Glutamatergic neuron (in vitro differentiated cells): Measurements from ENCODE around the gene COL24A1. TPM values are rescaled to one million over a fixed set of nuclear protein-coding genes. Genes with fewer than 3 reads are reported as not detected.

ENCODE experiments used
- DNase-seq: peaks from one replicate; pipeline ENCODE4 v3.0.0; 2022
- H3K27ac Mint-ChIP-seq: one replicate; pipeline ENCODE4 v1.8.0; 2020; ENCODE audit warnings: mild to moderate bottlenecking, mixed read lengths, inconsistent platforms; ENCODE audit not compliant: unreplicated experiment
- H3K27me3 Mint-ChIP-seq: one replicate; pipeline ENCODE4 v1.8.0; 2020; ENCODE audit warnings: mild to moderate bottlenecking, moderate library complexity, mixed read lengths, inconsistent platforms; ENCODE audit not compliant: unreplicated experiment
- H3K36me3 Mint-ChIP-seq: one replicate; pipeline ENCODE4 v1.8.0; 2020; ENCODE audit warnings: mild to moderate bottlenecking, mixed read lengths, inconsistent platforms; ENCODE audit not compliant: unreplicated experiment
- H3K4me1 Mint-ChIP-seq: one replicate; pipeline ENCODE4 v1.8.0; 2020; ENCODE audit warnings: mild to moderate bottlenecking, low read depth, mixed read lengths, inconsistent platforms; ENCODE audit not compliant: unreplicated experiment
- H3K4me3 Mint-ChIP-seq: one replicate; pipeline ENCODE4 v1.8.0; 2020; ENCODE audit warnings: mild to moderate bottlenecking, mixed read lengths, inconsistent platforms; ENCODE audit not compliant: unreplicated experiment
- H3K9me3 Mint-ChIP-seq: one replicate; pipeline ENCODE4 v1.8.0; 2020; ENCODE audit warnings: mild to moderate bottlenecking, moderate library complexity, mixed read lengths, inconsistent platforms; ENCODE audit not compliant: unreplicated experiment
- CTCF ChIP-seq: fragments of 200-600 bp; sonication (generic); IDR thresholded peaks from one replicate; pipeline ENCODE4 v1.5.0; 2021; ENCODE audit not compliant: partially characterized antibody, unreplicated experiment
- total RNA-seq: library from RNA; stranded (reverse); fragmentation: NEBNext Ultra II Directional; extraction: Animal tissue kit (Norgen Biotek cat#: 25700); gene quantifications from one replicate; pipeline ENCODE4 v1.2.1, GENCODE V29; 2021; ENCODE audit not compliant: unreplicated experiment

Gene COL24A1
- total RNA-seq, 1 donor from 2014 or later = 0.15 TPM

GRCh38 chr1:85892366-85892765 lies 264.2 kb downstream of the COL24A1 start:
- no peak for DNase-seq
- no peak overlapping the region for H3K27ac Mint-ChIP-seq
- H3K27me3 Mint-ChIP-seq = peaks cover 1% of the 10 kb centered on the region
- H3K9me3 Mint-ChIP-seq = no peaks in the 10 kb centered on the region
- no peak for TF ChIP-seq CTCF
- H3K36me3 Mint-ChIP-seq = no peaks in the 10 kb centered on the region
- H3K4me3 Mint-ChIP-seq = no peak overlapping the region
- peaks cover 5% of the 10 kb centered on the region for H3K4me1 Mint-ChIP-seq

GRCh38 chr1:85889870-85890269 lies 266.7 kb downstream of the COL24A1 start:
- no peak for TF ChIP-seq CTCF
- Mint-ChIP-seq H3K27ac (no peak overlapping the region), H3K36me3 (no peaks in the 10 kb centered on the region), H3K4me1 (no peaks in the 10 kb centered on the region), H3K4me3 (no peak overlapping the region), H3K27me3 (no peaks in the 10 kb centered on the region), H3K9me3 (no peaks in the 10 kb centered on the region)
- no peak for DNase-seq

GRCh38 chr1:85888921-85889320 lies 267.7 kb downstream of the COL24A1 start:
- H3K9me3 Mint-ChIP-seq = no peaks in the 10 kb centered on the region
- TF ChIP-seq CTCF = no peak
- no peaks in the 10 kb centered on the region for H3K27me3 Mint-ChIP-seq
- H3K4me3 Mint-ChIP-seq = no peak overlapping the region
- no peaks in the 10 kb centered on the region for H3K36me3 Mint-ChIP-seq
- H3K4me1 Mint-ChIP-seq = no peaks in the 10 kb centered on the region
- H3K27ac Mint-ChIP-seq = no peak overlapping the region
- no peak for DNase-seq

GRCh38 chr1:85884372-85885035 lies 272.1 kb downstream of the COL24A1 start:
- H3K4me1 Mint-ChIP-seq = no peaks in the 10 kb centered on the region
- H3K27ac Mint-ChIP-seq = no peak overlapping the region
- H3K4me3 Mint-ChIP-seq = no peak overlapping the region
- H3K36me3 Mint-ChIP-seq = no peaks in the 10 kb centered on the region
- TF ChIP-seq CTCF = peak; percentile 69
- no peaks in the 10 kb centered on the region for H3K9me3 Mint-ChIP-seq
- DNase-seq = no peak
- no peaks in the 10 kb centered on the region for H3K27me3 Mint-ChIP-seq

GRCh38 chr1:85867189-85867588 lies 289.4 kb downstream of the COL24A1 start:
- Mint-ChIP-seq H3K27me3 (no peaks in the 10 kb centered on the region), H3K27ac (no peak overlapping the region), H3K36me3 (no peaks in the 10 kb centered on the region), H3K9me3 (no peaks in the 10 kb centered on the region), H3K4me1 (no peaks in the 10 kb centered on the region), H3K4me3 (no peak overlapping the region)
- no peak for TF ChIP-seq CTCF
- no peak for DNase-seq
